ENCODE data around the gene GJD4.

The GJD4 gene

GRCh38 chr10:35585903-35586535 lies 19.1 kb upstream of the GJD4 start:
- no peak overlapping the region for H3K4me3 ChIP-seq (ENCODE audit: low read depth, low read length)
- TF ChIP-seq, protein P1, sequence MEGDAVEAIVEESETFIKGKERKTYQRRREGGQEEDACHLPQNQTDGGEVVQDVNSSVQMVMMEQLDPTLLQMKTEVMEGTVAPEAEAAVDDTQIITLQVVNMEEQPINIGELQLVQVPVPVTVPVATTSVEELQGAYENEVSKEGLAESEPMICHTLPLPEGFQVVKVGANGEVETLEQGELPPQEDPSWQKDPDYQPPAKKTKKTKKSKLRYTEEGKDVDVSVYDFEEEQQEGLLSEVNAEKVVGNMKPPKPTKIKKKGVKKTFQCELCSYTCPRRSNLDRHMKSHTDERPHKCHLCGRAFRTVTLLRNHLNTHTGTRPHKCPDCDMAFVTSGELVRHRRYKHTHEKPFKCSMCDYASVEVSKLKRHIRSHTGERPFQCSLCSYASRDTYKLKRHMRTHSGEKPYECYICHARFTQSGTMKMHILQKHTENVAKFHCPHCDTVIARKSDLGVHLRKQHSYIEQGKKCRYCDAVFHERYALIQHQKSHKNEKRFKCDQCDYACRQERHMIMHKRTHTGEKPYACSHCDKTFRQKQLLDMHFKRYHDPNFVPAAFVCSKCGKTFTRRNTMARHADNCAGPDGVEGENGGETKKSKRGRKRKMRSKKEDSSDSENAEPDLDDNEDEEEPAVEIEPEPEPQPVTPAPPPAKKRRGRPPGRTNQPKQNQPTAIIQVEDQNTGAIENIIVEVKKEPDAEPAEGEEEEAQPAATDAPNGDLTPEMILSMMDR (IDR thresholded peaks at IDR 0.05; ENCODE audit: low read depth, low read length) = no peak

DNA sequence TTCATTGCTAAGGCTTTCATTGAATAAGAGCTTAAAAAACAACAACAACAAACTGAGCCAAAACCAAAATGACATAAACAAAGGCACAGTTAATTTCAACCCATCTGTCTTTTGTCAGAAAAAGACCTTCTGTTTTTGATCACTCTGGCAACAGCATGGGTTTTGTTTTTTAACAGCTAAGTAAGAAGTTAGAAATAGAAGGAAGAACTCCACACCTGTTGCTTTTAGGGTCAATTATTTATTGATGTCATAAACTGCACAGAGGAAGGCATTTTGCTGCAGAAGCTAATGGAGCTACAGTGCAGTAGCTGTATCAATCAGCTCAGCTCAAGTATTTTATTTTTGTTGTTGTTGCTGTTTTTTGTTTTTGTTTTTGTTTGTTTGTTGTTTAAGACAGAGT lies 16.3 kb upstream of the GJD4 start:
- TF ChIP-seq, protein P1 (IDR thresholded peaks at IDR 0.05; ENCODE audit: low read depth, low read length) = no peak
- no peak overlapping the region for H3K4me3 ChIP-seq (ENCODE audit: low read depth, low read length)

DNA sequence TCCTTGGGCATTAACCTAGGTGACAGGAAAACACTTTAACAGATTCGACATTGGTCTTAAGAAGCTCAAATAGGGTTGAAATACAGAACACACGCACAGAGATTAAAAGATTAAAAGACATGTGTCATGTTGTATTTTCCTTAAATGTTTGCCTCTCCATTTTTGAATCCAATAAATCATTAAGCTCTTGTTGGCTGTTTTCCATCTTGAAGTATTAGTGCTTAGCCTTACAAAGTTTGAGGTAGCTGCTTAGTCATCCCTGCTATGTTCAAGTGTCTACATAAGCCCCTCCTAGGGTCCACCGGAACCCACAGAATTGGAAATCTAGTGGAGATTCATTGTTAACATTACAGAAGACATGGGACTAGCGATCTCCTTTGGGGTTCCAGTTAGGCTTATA lies 12.7 kb upstream of the GJD4 start:
- TF ChIP-seq, protein P1 (IDR thresholded peaks at IDR 0.05; ENCODE audit: low read depth, low read length) = no peak
- no peak overlapping the region for H3K4me3 ChIP-seq (ENCODE audit: low read depth, low read length)

- H3K4me3 ChIP-seq (ENCODE audit: low read depth, low read length) = no peak overlapping the region
- TF ChIP-seq, protein P1 (IDR thresholded peaks at IDR 0.05; ENCODE audit: low read depth, low read length) = no peak
Measured at GRCh38 chr10:35594115-35595079, 10.7 kb upstream of the GJD4 start.

- H3K4me3 ChIP-seq (ENCODE audit: low read depth, low read length) = no peak overlapping the region
- TF ChIP-seq, protein P1 (IDR thresholded peaks at IDR 0.05; ENCODE audit: low read depth, low read length) = no peak
Measured at GRCh38 chr10:35595106-35595505, 10.0 kb upstream of the GJD4 start.

DNA sequence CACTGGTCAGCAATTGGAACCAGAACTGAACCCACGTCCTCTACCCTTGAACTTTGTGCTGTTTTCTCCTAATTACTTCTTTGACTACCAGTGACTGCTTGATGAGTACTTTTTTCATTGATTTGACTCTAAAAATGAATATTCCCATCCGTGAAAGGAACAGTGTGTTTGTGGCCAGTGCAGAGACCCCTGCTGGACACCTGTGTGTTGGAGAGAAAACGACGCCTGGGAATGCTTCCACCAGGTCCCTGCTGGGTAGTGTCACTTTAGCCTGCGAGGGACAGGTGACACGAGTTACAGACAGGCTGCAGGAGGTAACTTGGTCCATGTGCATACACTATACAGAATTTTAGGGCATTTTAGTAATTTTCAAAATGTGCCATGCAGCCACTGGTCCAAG lies 6.8 kb upstream of the GJD4 start:
- TF ChIP-seq, protein P1 (IDR thresholded peaks at IDR 0.05; ENCODE audit: low read depth, low read length) = peak; percentile 34; the same call in 1 of the 2 replicates

GRCh38 chr10:35600193-35600592 lies 4.9 kb upstream of the GJD4 start:
- H3K4me3 ChIP-seq (ENCODE audit: low read depth, low read length) = no peak overlapping the region
- TF ChIP-seq, protein P1 (IDR thresholded peaks at IDR 0.05; ENCODE audit: low read depth, low read length) = no peak

More for the DNA sequence above, 6.8 kb upstream of the GJD4 start:
- H3K4me3 ChIP-seq (ENCODE audit: low read depth, low read length) = no peak overlapping the region
